Gastrocnemius medialis (tissue), 4 donors: Measurements from ENCODE around the gene LYL1.

Experiments used
- POLR2A ChIP-seq, 2 donors: fragments of 450-650 bp; IDR thresholded peaks; one replicate each; pipeline ENCODE4 v1.6.1; 2017; ENCODE audit warnings: antibody characterized with exemption in 2 of 2, mild to moderate bottlenecking in 2 of 2, moderate library complexity in 2 of 2
- TF ChIP-seq, protein P1 (sequence below), 5 experiments: fragments of 450-650 bp in 3 of 5; fragments of 200-600 bp in 2 of 5; sonication (generic) in 2 of 5; IDR thresholded peaks in 4 of 5; conservative IDR thresholded peaks in 1 of 5; 1 replicate in 4 of 5; 2 replicates in 1 of 5; pipeline ENCODE4 v1.5.1; 2016 to 2019; ENCODE audit warnings: antibody characterized with exemption in 5 of 5, mild to moderate bottlenecking in 3 of 5, moderate library complexity in 3 of 5

DNA sequence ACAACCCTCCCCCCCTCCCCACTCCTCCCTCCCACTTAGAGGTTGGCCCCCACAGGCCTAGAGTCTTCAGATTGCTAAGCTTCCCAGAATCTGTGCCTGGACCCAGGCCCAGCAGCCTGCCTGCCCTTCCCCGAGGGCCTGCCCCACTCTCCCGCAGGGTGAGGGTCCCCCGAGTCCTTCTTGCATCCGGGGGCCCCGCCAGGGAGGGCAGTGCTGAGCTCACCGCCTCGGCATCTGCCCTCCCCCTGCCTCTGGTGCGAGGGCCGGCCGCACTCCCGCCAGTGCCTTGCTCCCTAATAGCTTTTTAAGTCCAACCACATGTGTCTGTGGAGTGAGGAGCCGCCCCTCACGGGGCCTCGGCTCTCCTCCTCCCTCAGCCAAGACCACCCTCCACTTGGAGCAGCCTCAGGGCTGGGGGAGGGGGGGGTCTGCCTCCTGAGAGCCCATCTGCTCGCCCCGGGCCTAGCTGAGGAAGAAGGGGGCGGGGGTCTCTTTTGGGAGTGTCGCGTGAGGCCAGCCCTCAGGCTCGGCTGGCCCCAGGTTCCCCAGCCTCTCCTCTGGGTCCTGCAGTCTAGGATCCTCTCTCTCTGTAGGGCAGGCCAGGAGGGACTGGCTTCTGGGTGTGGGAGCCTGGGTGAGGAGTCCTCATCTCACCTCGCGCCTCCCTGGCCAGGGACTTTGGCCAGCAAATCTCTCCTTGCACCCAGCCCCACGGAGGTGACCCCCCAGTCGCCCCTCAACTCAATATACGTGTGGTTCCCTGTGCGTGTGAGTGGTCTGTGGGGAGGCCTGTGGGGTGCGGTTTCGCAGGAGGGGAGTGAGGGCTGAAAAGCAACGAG, 47.2 kb downstream of the LYL1 start:
- TF ChIP-seq, protein P1, sequence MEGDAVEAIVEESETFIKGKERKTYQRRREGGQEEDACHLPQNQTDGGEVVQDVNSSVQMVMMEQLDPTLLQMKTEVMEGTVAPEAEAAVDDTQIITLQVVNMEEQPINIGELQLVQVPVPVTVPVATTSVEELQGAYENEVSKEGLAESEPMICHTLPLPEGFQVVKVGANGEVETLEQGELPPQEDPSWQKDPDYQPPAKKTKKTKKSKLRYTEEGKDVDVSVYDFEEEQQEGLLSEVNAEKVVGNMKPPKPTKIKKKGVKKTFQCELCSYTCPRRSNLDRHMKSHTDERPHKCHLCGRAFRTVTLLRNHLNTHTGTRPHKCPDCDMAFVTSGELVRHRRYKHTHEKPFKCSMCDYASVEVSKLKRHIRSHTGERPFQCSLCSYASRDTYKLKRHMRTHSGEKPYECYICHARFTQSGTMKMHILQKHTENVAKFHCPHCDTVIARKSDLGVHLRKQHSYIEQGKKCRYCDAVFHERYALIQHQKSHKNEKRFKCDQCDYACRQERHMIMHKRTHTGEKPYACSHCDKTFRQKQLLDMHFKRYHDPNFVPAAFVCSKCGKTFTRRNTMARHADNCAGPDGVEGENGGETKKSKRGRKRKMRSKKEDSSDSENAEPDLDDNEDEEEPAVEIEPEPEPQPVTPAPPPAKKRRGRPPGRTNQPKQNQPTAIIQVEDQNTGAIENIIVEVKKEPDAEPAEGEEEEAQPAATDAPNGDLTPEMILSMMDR (IDR thresholded peaks at IDR 0.05 in 4 of 5, conservative IDR thresholded peaks at IDR 0.05 in 1 of 5) = peak in 1 of 5 experiments; percentile 34
- TF ChIP-seq POLR2A (IDR thresholded peaks at IDR 0.05) = no peak
